Mesenchymal stem cell (in vitro differentiated cells and primary cell): ENCODE measurements around the gene MYLIP. TPM values are rescaled to one million over a fixed set of nuclear protein-coding genes. Genes with fewer than 3 reads are reported as not detected.

Source experiments
- DNase-seq: peaks from one replicate; pipeline ENCODE4 v3.0.0-alpha.2; 2013
- H2AFZ ChIP-seq: one replicate; pipeline ENCODE4 v1.6.1; 2013; ENCODE audit warnings: low read depth, mild to moderate bottlenecking, control low read depth, inconsistent platforms, low read length, moderate library complexity
- H2AK5ac ChIP-seq: 2 replicates; pipeline ENCODE4 v1.6.1; 2013; ENCODE audit warnings: low read length, moderate library complexity, mild to moderate bottlenecking, inconsistent platforms; ENCODE audit not compliant: severe bottlenecking
- H2BK120ac ChIP-seq: one replicate; pipeline ENCODE4 v1.6.1; 2013; ENCODE audit warnings: low read depth, mild to moderate bottlenecking, inconsistent platforms, low read length, moderate library complexity
- H2BK12ac ChIP-seq, 2 experiments: one replicate each; pipeline ENCODE4 v1.6.1; 2013; ENCODE audit warnings: inconsistent platforms in 2 of 2, low read length in 2 of 2, mild to moderate bottlenecking in 2 of 2, moderate library complexity in 2 of 2, control low read depth in 1 of 2
- H2BK15ac ChIP-seq: one replicate; pipeline ENCODE4 v1.6.1; 2013; ENCODE audit warnings: mild to moderate bottlenecking, low read depth, inconsistent platforms; ENCODE audit not compliant: poor library complexity, severe bottlenecking
- H2BK5ac ChIP-seq: 2 replicates; pipeline ENCODE4 v1.6.1; 2013; ENCODE audit warnings: low read depth, mild to moderate bottlenecking, low read length, control low read depth, inconsistent platforms; ENCODE audit not compliant: poor library complexity, severe bottlenecking
- H3K14ac ChIP-seq, 2 experiments: one replicate each; pipeline ENCODE4 v1.6.1; 2013; ENCODE audit warnings: inconsistent platforms in 2 of 2, low read length in 2 of 2, control low read depth in 1 of 2, mild to moderate bottlenecking in 1 of 2, moderate library complexity in 1 of 2
- H3K18ac ChIP-seq, 2 experiments: one replicate each; pipeline ENCODE4 v1.6.1; 2013; ENCODE audit warnings: inconsistent platforms in 2 of 2, low read length in 2 of 2, control low read depth in 1 of 2, low read depth in 1 of 2, mild to moderate bottlenecking in 1 of 2
- H3K23ac ChIP-seq, 2 experiments: one replicate each; pipeline ENCODE4 v1.6.1; 2013; ENCODE audit warnings: inconsistent platforms in 2 of 2, low read length in 2 of 2, mild to moderate bottlenecking in 2 of 2, moderate library complexity in 2 of 2, control low read depth in 1 of 2
- H3K27ac ChIP-seq: 2 replicates; pipeline ENCODE4 v1.5.1; 2013; ENCODE audit warnings: mild to moderate bottlenecking, moderate library complexity, low read length, control low read depth, inconsistent platforms; ENCODE audit not compliant: poor library complexity, severe bottlenecking
- H3K27me3 ChIP-seq, 2 experiments: 2 replicates each; pipeline versions ENCODE4 v1.6.1 to v1.7.0; 2013; ENCODE audit warnings: low read length in 2 of 2, mild to moderate bottlenecking in 2 of 2, moderate library complexity in 2 of 2, control low read depth in 1 of 2, inconsistent platforms in 1 of 2; ENCODE audit not compliant: control insufficient read depth in 1 of 2, insufficient read depth in 1 of 2
- H3K36me3 ChIP-seq, 2 experiments: 2 replicates each; pipeline versions ENCODE4 v1.6.1 to v1.7.0; 2013; ENCODE audit warnings: low read length in 2 of 2, control low read depth in 1 of 2, inconsistent platforms in 1 of 2, low read depth in 1 of 2, mild to moderate bottlenecking in 1 of 2; ENCODE audit not compliant: insufficient read depth in 2 of 2, control insufficient read depth in 1 of 2
- H3K4ac ChIP-seq, 2 experiments: one replicate each; pipeline ENCODE4 v1.6.1; 2013; ENCODE audit warnings: inconsistent platforms in 2 of 2, low read length in 2 of 2, mild to moderate bottlenecking in 2 of 2, moderate library complexity in 2 of 2, control low read depth in 1 of 2, low read depth in 1 of 2
- H3K4me1 ChIP-seq: 2 replicates; pipeline ENCODE4 v1.6.1; 2013; ENCODE audit warnings: low read depth, low read length, control low read depth; ENCODE audit not compliant: control insufficient read depth, insufficient read depth
- H3K4me2 ChIP-seq: 2 replicates; pipeline ENCODE4 v1.6.1; 2013; ENCODE audit warnings: low read length, mild to moderate bottlenecking, inconsistent platforms; ENCODE audit not compliant: poor library complexity, severe bottlenecking
- H3K4me3 ChIP-seq, 2 experiments: 2 replicates each; pipeline versions ENCODE4 v1.5.1 to v1.7.0; 2013; ENCODE audit warnings: low read length in 2 of 2, mild to moderate bottlenecking in 2 of 2, control low read depth in 1 of 2, low read depth in 1 of 2; ENCODE audit not compliant: insufficient read depth in 1 of 2
- H3K79me1 ChIP-seq: replicated peaks from 2 replicates; pipeline ENCODE4 v1.6.1; 2013; ENCODE audit warnings: mild to moderate bottlenecking, control low read depth, low read length, inconsistent platforms; ENCODE audit not compliant: poor library complexity, severe bottlenecking
- H3K9ac ChIP-seq: 2 replicates; pipeline ENCODE4 v1.7.0; 2013; ENCODE audit warnings: mild to moderate bottlenecking, low read length, moderate library complexity
- H3K9me3 ChIP-seq: 2 replicates; pipeline ENCODE4 v1.7.0; 2013; ENCODE audit warnings: mild to moderate bottlenecking, low read length; ENCODE audit not compliant: control insufficient read depth
- H4K8ac ChIP-seq: one replicate; pipeline ENCODE4 v1.6.1; 2013; ENCODE audit warnings: inconsistent platforms, mild to moderate bottlenecking, low read length, moderate library complexity
- H4K91ac ChIP-seq: one replicate; pipeline ENCODE4 v1.6.1; 2013; ENCODE audit warnings: mild to moderate bottlenecking, low read length, inconsistent platforms
- WGBS: methylation state at CpG from one replicate; pipeline ENCODE4 v1.1.7; 2013; ENCODE audit warnings: mixed read lengths; 5-methylcytosine and 5-hydroxymethylcytosine counted together
- polyA plus RNA-seq, 2 experiments: library from polyadenylated mRNA; stranded (reverse); fragments of 200-250 nt; gene quantifications; one replicate each; pipeline ENCODE4 v1.2.3, GENCODE V29; 2013

Gene MYLIP
- polyA plus RNA-seq (2013, experiment 1 of 2): 29.6 TPM
- polyA plus RNA-seq (2013, experiment 2 of 2): 30.4 TPM

- Histone ChIP-seq H4K8ac (peak within 1 kb of the TSS; percentile 93), H2BK12ac (peak within 1 kb of the TSS; percentile 44 to 59), H3K4me2 (peak within 1 kb of the TSS; percentile 66), H3K27me3 (peaks cover 4 to 9% of the 10 kb centered on the region in 2 experiments), H3K4ac (peak within 1 kb of the TSS; percentile 73 to 94), H3K36me3 (peaks cover 0 to 20% of the 10 kb centered on the region in 2 experiments), H3K9ac (peak within 1 kb of the TSS; percentile 83), H2BK5ac (no peak within 1 kb of the TSS), H3K79me1 (peaks cover 8% of the 10 kb centered on the region), H2BK120ac (peak within 1 kb of the TSS; percentile 77), H3K9me3 (no peaks in the 10 kb centered on the region), H3K23ac (peak within 1 kb of the TSS; percentile 62 to 96), H3K18ac (peak within 1 kb of the TSS; percentile 88 to 97), H3K4me3 (peak within 1 kb of the TSS; percentile 94 to 98), H3K27ac (peak within 1 kb of the TSS; percentile 42), H2BK15ac (peak within 1 kb of the TSS; percentile 60), H3K4me1 (peaks cover 1% of the 10 kb centered on the region), H2AK5ac (no peak within 1 kb of the TSS), H4K91ac (peak within 1 kb of the TSS; percentile 85), H3K14ac (peak within 1 kb of the TSS in 1 of 2 experiments; percentile 96), H2AFZ (peak within 1 kb of the TSS; percentile 44)
- under 1% methylated on average over 65 of the region's 95 CpGs for WGBS
- peak; percentile 96 for DNase-seq
Observed at GRCh38 chr6:16128759-16129622, at the start of gene MYLIP. Gene MYLIP, plus strand, starts transcription at chr6:16129086. Its CDS starts 237 bp downstream, at chr6:16129323.

GRCh38 chr6:16079354-16079753, 49.5 kb upstream of the MYLIP start:
- Histone ChIP-seq H3K27me3 (peaks cover 12 to 26% of the 10 kb centered on the region in 2 experiments), H3K4me1 (no peaks in the 10 kb centered on the region), H3K36me3 (no peaks in the 10 kb centered on the region), H2BK5ac (no peak overlapping the region), H2AFZ (no peak overlapping the region), H2BK120ac (no peak overlapping the region), H3K4ac (no peak overlapping the region), H3K4me2 (no peak overlapping the region), H3K79me1 (no peaks in the 10 kb centered on the region), H3K4me3 (no peak overlapping the region), H2BK12ac (no peak overlapping the region), H4K91ac (no peak overlapping the region), H3K23ac (no peak overlapping the region), H2BK15ac (no peak overlapping the region), H2AK5ac (no peak overlapping the region), H3K18ac (no peak overlapping the region), H3K27ac (no peak overlapping the region), H4K8ac (no peak overlapping the region), H3K9ac (no peak overlapping the region), H3K9me3 (no peaks in the 10 kb centered on the region), H3K14ac (no peak overlapping the region)
- DNase-seq: no peak
- 0% methylated on average over 1 of the region's 1 CpG for WGBS

GRCh38 chr6:16080204-16080603, 48.7 kb upstream of the MYLIP start:
- Histone ChIP-seq H4K91ac (no peak overlapping the region), H3K9me3 (no peaks in the 10 kb centered on the region), H2BK120ac (no peak overlapping the region), H2BK12ac (no peak overlapping the region), H3K4me2 (no peak overlapping the region), H3K27ac (no peak overlapping the region), H3K27me3 (peaks cover 13 to 26% of the 10 kb centered on the region in 2 experiments), H2AK5ac (no peak overlapping the region), H3K9ac (no peak overlapping the region), H3K4me3 (no peak overlapping the region), H3K36me3 (no peaks in the 10 kb centered on the region), H4K8ac (no peak overlapping the region), H3K23ac (no peak overlapping the region), H3K14ac (no peak overlapping the region), H3K79me1 (no peaks in the 10 kb centered on the region), H2AFZ (no peak overlapping the region), H2BK15ac (no peak overlapping the region), H3K18ac (no peak overlapping the region), H3K4ac (no peak overlapping the region), H2BK5ac (no peak overlapping the region), H3K4me1 (no peaks in the 10 kb centered on the region)
- DNase-seq: no peak
- 50% methylated on average over 1 of the region's 1 CpG for WGBS

GRCh38 chr6:16081326-16081725, 47.6 kb upstream of the MYLIP start:
- Histone ChIP-seq H3K27me3 (peaks cover 13 to 26% of the 10 kb centered on the region in 2 experiments), H2BK120ac (no peak overlapping the region), H3K9ac (no peak overlapping the region), H3K4me1 (no peaks in the 10 kb centered on the region), H2BK12ac (no peak overlapping the region), H4K91ac (no peak overlapping the region), H2BK5ac (no peak overlapping the region), H3K27ac (no peak overlapping the region), H3K23ac (no peak overlapping the region), H3K18ac (no peak overlapping the region), H2AK5ac (no peak overlapping the region), H3K4me2 (no peak overlapping the region), H3K79me1 (no peaks in the 10 kb centered on the region), H3K36me3 (no peaks in the 10 kb centered on the region), H2BK15ac (no peak overlapping the region), H2AFZ (no peak overlapping the region), H4K8ac (no peak overlapping the region), H3K4ac (no peak overlapping the region), H3K4me3 (no peak overlapping the region), H3K9me3 (no peaks in the 10 kb centered on the region), H3K14ac (no peak overlapping the region)
- 100% methylated on average over 3 of the region's 4 CpGs for WGBS
- no peak for DNase-seq
